HepG2 (cell line): ENCODE results near the gene STIP1. TPM values are rescaled to one million over a fixed set of nuclear protein-coding genes. Genes with fewer than 3 reads are reported as not detected.
A peak's percentile ranks its signal among the peaks of the same experiment; 100 is the strongest.

Experiments
- ARID3A ChIP-seq: IDR thresholded peaks from 2 replicates; pipeline ENCODE4 v1.6.1; 2012; ENCODE audit warnings: low read depth, low read length, improper control_type of control experiment
- CC2D1A ChIP-seq: sonication (generic); formaldehyde crosslinking; IDR thresholded peaks from 2 replicates; pipeline ENCODE4 v1.8.1; 2023; ENCODE audit warnings: mild to moderate bottlenecking, missing genetic modification reagents
- FOXA1 ChIP-seq, 2 experiments: fragments of 450-650 bp in 1 of 2; sonication (generic) in 1 of 2; formaldehyde crosslinking in 1 of 2; IDR thresholded peaks; 2 replicates each; pipeline versions ENCODE4 v1.4.0 to v1.6.1; 2016 to 2020; ENCODE audit warnings: missing genetic modification reagents in 1 of 2
- IRF9 ChIP-seq: sonication (generic); formaldehyde crosslinking; IDR thresholded peaks from 2 replicates; pipeline ENCODE4 v1.8.0; 2022; ENCODE audit warnings: missing genetic modification reagents, mild to moderate bottlenecking, borderline replicate concordance
- KDM4B ChIP-seq: sonication (generic); formaldehyde crosslinking; IDR thresholded peaks from 2 replicates; pipeline ENCODE4 v1.4.0; 2020; ENCODE audit warnings: missing genetic modification reagents
- KLF16 ChIP-seq, 2 experiments: sonication (generic) in 1 of 2; formaldehyde crosslinking in 1 of 2; IDR thresholded peaks; 2 replicates each; pipeline versions ENCODE4 v1.6.1 to v1.8.0; 2016 to 2023; ENCODE audit warnings: missing genetic modification reagents in 2 of 2, missing compliant biosample characterization in 1 of 2
- NFKBIZ ChIP-seq: IDR thresholded peaks from 2 replicates; pipeline ENCODE4 v1.6.1; 2018; ENCODE audit warnings: missing genetic modification reagents, missing compliant biosample characterization
- SOX6 ChIP-seq, 2 experiments: fragments of 450-650 bp in 1 of 2; sonication (generic) in 1 of 2; formaldehyde crosslinking in 1 of 2; IDR thresholded peaks; 2 replicates each; pipeline versions ENCODE4 v1.4.0 to v1.6.1; 2017 to 2020; ENCODE audit warnings: antibody characterized with exemption in 1 of 2, mild to moderate bottlenecking in 1 of 2, missing genetic modification reagents in 1 of 2
- ZMYM3 ChIP-seq: sonication (generic); formaldehyde crosslinking; IDR thresholded peaks from 2 replicates; pipeline ENCODE4 v1.5.1; 2020; ENCODE audit warnings: mild to moderate bottlenecking, missing genetic modification reagents
- ZNF230 ChIP-seq: sonication (generic); formaldehyde crosslinking; IDR thresholded peaks from 2 replicates; pipeline ENCODE4 v1.4.0; 2020; ENCODE audit warnings: mild to moderate bottlenecking, missing genetic modification reagents
- ZNF354B ChIP-seq: sonication (generic); formaldehyde crosslinking; IDR thresholded peaks from 2 replicates; pipeline ENCODE4 v1.8.0; 2022; ENCODE audit warnings: mild to moderate bottlenecking, missing genetic modification reagents
- ZNF772 ChIP-seq: sonication (generic); formaldehyde crosslinking; IDR thresholded peaks from 2 replicates; pipeline ENCODE4 v1.5.0; 2020; ENCODE audit warnings: mild to moderate bottlenecking, missing genetic modification reagents
- polyA plus RNA-seq, 8 experiments: library from polyadenylated mRNA; depleted of rRNA in 3 of 8; stranded (reverse) in 7 of 8; unstranded in 1 of 8; fragments of >200 nt; fragmentation: Illumina TruSeq in 4 of 8; extraction: Trizol in 4 of 8; gene quantifications; 2 replicates each; pipeline versions ENCODE4 v1.2.1 to v1.2.3, GENCODE V29; 2011 to 2016; ENCODE audit warnings: low read depth in 4 of 8, missing spikeins in 1 of 8, mixed read lengths in 1 of 8; ENCODE audit not compliant: insufficient read depth in 1 of 8
- total RNA-seq, 5 experiments: library from RNA; depleted of rRNA; stranded (reverse); fragments of >200 nt; fragmentation: Illumina TruSeq; extraction: Trizol; gene quantifications; 2 replicates each; pipeline ENCODE4 v1.2.3, GENCODE V29; 2016; ENCODE audit warnings: low read depth in 1 of 5
- TF ChIP-seq, protein P1 (sequence below): sonication (generic); formaldehyde crosslinking; IDR thresholded peaks from 2 replicates; pipeline ENCODE4 v1.5.1; 2020; ENCODE audit warnings: missing genetic modification reagents, mild to moderate bottlenecking, borderline replicate concordance
- TF ChIP-seq, protein P2 (sequence below): sonication (generic); formaldehyde crosslinking; IDR thresholded peaks from 2 replicates; pipeline ENCODE4 v1.5.1; 2020; ENCODE audit warnings: missing genetic modification reagents, mild to moderate bottlenecking, borderline replicate concordance
- TF ChIP-seq, protein P3 (sequence below): IDR thresholded peaks from 2 replicates; pipeline ENCODE4 v1.6.1; 2016; ENCODE audit warnings: low read depth, missing genetic modification reagents, missing compliant biosample characterization

The STIP1 gene
- total and polyA plus RNA-seq, 2 of the 13 experiments (the other 11 are each of a cell fraction or from before 2014, with no cell fraction given), result 81.1 to 217 TPM

GRCh38 chr11:64225608-64226506, 39.9 kb downstream of the STIP1 start, which contains the start of the genes NUDT22 and TRPT1 (continued):
- TF ChIP-seq ZNF354B (CRISPR knock-in tag) (no peak), NFKBIZ (CRISPR knock-in tag) (peak; percentile 68; the same call in 1 of the 2 replicates), SOX6 (IDR thresholded peaks at IDR 0.05) (no peak), SOX6 (CRISPR knock-in tag; IDR thresholded peaks at IDR 0.05) (peak; percentile 43), ARID3A (no peak), FOXA1 (IDR thresholded peaks at IDR 0.05) (no peak), FOXA1 (CRISPR knock-in tag; IDR thresholded peaks at IDR 0.05) (peak; percentile 45; the same call in 1 of the 2 replicates), KDM4B (CRISPR knock-in tag) (peak; percentile 49), CC2D1A (CRISPR knock-in tag) (no peak), KLF16 (CRISPR knock-in tag; IDR thresholded peaks at IDR 0.05) (peak in 1 of 2 experiments; percentile 71; a peak in 2 of 4 replicates), ZMYM3 (0 out of 2 replicates have a peak, but pooled peaks have one; percentile 21), ZNF772 (peak; percentile 88), ZNF230 (no peak), IRF9 (peak; percentile 25; the same call in 1 of the 2 replicates)
- TF ChIP-seq, protein P1, sequence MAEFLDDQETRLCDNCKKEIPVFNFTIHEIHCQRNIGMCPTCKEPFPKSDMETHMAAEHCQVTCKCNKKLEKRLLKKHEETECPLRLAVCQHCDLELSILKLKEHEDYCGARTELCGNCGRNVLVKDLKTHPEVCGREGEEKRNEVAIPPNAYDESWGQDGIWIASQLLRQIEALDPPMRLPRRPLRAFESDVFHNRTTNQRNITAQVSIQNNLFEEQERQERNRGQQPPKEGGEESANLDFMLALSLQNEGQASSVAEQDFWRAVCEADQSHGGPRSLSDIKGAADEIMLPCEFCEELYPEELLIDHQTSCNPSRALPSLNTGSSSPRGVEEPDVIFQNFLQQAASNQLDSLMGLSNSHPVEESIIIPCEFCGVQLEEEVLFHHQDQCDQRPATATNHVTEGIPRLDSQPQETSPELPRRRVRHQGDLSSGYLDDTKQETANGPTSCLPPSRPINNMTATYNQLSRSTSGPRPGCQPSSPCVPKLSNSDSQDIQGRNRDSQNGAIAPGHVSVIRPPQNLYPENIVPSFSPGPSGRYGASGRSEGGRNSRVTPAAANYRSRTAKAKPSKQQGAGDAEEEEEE (CRISPR knock-in tag), result no peak
- TF ChIP-seq, protein P2, sequence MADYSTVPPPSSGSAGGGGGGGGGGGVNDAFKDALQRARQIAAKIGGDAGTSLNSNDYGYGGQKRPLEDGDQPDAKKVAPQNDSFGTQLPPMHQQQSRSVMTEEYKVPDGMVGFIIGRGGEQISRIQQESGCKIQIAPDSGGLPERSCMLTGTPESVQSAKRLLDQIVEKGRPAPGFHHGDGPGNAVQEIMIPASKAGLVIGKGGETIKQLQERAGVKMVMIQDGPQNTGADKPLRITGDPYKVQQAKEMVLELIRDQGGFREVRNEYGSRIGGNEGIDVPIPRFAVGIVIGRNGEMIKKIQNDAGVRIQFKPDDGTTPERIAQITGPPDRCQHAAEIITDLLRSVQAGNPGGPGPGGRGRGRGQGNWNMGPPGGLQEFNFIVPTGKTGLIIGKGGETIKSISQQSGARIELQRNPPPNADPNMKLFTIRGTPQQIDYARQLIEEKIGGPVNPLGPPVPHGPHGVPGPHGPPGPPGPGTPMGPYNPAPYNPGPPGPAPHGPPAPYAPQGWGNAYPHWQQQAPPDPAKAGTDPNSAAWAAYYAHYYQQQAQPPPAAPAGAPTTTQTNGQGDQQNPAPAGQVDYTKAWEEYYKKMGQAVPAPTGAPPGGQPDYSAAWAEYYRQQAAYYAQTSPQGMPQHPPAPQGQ (CRISPR knock-in tag), result no peak
- TF ChIP-seq, protein P3, sequence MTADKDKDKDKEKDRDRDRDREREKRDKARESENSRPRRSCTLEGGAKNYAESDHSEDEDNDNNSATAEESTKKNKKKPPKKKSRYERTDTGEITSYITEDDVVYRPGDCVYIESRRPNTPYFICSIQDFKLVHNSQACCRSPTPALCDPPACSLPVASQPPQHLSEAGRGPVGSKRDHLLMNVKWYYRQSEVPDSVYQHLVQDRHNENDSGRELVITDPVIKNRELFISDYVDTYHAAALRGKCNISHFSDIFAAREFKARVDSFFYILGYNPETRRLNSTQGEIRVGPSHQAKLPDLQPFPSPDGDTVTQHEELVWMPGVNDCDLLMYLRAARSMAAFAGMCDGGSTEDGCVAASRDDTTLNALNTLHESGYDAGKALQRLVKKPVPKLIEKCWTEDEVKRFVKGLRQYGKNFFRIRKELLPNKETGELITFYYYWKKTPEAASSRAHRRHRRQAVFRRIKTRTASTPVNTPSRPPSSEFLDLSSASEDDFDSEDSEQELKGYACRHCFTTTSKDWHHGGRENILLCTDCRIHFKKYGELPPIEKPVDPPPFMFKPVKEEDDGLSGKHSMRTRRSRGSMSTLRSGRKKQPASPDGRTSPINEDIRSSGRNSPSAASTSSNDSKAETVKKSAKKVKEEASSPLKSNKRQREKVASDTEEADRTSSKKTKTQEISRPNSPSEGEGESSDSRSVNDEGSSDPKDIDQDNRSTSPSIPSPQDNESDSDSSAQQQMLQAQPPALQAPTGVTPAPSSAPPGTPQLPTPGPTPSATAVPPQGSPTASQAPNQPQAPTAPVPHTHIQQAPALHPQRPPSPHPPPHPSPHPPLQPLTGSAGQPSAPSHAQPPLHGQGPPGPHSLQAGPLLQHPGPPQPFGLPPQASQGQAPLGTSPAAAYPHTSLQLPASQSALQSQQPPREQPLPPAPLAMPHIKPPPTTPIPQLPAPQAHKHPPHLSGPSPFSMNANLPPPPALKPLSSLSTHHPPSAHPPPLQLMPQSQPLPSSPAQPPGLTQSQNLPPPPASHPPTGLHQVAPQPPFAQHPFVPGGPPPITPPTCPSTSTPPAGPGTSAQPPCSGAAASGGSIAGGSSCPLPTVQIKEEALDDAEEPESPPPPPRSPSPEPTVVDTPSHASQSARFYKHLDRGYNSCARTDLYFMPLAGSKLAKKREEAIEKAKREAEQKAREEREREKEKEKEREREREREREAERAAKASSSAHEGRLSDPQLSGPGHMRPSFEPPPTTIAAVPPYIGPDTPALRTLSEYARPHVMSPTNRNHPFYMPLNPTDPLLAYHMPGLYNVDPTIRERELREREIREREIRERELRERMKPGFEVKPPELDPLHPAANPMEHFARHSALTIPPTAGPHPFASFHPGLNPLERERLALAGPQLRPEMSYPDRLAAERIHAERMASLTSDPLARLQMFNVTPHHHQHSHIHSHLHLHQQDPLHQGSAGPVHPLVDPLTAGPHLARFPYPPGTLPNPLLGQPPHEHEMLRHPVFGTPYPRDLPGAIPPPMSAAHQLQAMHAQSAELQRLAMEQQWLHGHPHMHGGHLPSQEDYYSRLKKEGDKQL (CRISPR knock-in tag), result no peak
